ENCODE measurements around the gene PI4KA. TPM values are rescaled to one million over a fixed set of nuclear protein-coding genes. Genes with fewer than 3 reads are reported as not detected.

The PI4KA gene
- polyA plus RNA-seq, 1 donor from 2014 or later, result 42.2 TPM

DNA sequence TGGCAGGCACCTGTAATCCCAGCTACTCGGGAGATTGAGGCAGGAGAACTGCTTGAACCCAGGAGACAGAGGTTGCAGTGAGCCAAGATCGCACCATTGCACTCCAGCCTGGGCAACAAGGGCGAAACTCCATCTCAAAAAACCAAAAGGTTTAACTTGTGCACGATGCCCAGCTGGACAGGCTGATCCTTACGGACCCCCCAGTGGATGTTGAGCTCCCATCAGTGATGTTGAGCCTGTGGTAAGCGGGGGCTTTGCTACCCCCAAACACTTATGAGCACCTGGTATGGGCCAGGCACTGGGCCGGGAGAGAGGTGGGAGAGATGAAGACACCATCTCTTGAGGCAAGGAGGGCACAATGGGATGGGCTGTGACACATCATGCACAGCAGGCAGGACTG is 92.1 kb downstream of the PI4KA start:
- H2AFZ ChIP-seq (ENCODE audit: low read depth, low read length), result no peak overlapping the region
- H3K9ac ChIP-seq (ENCODE audit: low read length), result no peak overlapping the region
- TF ChIP-seq EZH2 (IDR thresholded peaks at IDR 0.05; ENCODE audit: borderline replicate concordance, insufficient read depth, low read length, poor library complexity, severe bottlenecking) (no peak), SMC3 (conservative IDR thresholded peaks at IDR 0.05; ENCODE audit: poor library complexity) (no peak), MXI1 (conservative IDR thresholded peaks at IDR 0.05; ENCODE audit: poor library complexity, severe bottlenecking) (no peak), RAD21 (conservative IDR thresholded peaks at IDR 0.05) (no peak), POLR2AphosphoS5 (IDR thresholded peaks at IDR 0.05) (no peak), EP300 (conservative IDR thresholded peaks at IDR 0.05; ENCODE audit: poor library complexity, severe bottlenecking) (no peak), TAF1 (IDR thresholded peaks at IDR 0.05; ENCODE audit: low read depth) (no peak)
- TF ChIP-seq, protein P1, sequence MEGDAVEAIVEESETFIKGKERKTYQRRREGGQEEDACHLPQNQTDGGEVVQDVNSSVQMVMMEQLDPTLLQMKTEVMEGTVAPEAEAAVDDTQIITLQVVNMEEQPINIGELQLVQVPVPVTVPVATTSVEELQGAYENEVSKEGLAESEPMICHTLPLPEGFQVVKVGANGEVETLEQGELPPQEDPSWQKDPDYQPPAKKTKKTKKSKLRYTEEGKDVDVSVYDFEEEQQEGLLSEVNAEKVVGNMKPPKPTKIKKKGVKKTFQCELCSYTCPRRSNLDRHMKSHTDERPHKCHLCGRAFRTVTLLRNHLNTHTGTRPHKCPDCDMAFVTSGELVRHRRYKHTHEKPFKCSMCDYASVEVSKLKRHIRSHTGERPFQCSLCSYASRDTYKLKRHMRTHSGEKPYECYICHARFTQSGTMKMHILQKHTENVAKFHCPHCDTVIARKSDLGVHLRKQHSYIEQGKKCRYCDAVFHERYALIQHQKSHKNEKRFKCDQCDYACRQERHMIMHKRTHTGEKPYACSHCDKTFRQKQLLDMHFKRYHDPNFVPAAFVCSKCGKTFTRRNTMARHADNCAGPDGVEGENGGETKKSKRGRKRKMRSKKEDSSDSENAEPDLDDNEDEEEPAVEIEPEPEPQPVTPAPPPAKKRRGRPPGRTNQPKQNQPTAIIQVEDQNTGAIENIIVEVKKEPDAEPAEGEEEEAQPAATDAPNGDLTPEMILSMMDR (IDR thresholded peaks at IDR 0.05; ENCODE audit: poor library complexity, severe bottlenecking), result no peak
- TF ChIP-seq, protein P2, sequence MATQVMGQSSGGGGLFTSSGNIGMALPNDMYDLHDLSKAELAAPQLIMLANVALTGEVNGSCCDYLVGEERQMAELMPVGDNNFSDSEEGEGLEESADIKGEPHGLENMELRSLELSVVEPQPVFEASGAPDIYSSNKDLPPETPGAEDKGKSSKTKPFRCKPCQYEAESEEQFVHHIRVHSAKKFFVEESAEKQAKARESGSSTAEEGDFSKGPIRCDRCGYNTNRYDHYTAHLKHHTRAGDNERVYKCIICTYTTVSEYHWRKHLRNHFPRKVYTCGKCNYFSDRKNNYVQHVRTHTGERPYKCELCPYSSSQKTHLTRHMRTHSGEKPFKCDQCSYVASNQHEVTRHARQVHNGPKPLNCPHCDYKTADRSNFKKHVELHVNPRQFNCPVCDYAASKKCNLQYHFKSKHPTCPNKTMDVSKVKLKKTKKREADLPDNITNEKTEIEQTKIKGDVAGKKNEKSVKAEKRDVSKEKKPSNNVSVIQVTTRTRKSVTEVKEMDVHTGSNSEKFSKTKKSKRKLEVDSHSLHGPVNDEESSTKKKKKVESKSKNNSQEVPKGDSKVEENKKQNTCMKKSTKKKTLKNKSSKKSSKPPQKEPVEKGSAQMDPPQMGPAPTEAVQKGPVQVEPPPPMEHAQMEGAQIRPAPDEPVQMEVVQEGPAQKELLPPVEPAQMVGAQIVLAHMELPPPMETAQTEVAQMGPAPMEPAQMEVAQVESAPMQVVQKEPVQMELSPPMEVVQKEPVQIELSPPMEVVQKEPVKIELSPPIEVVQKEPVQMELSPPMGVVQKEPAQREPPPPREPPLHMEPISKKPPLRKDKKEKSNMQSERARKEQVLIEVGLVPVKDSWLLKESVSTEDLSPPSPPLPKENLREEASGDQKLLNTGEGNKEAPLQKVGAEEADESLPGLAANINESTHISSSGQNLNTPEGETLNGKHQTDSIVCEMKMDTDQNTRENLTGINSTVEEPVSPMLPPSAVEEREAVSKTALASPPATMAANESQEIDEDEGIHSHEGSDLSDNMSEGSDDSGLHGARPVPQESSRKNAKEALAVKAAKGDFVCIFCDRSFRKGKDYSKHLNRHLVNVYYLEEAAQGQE (IDR thresholded peaks at IDR 0.05; ENCODE audit: borderline replicate concordance), result no peak
- no peak overlapping the region for H3K4me2 ChIP-seq (ENCODE audit: low read length)
- no peak overlapping the region for H3K4me3 ChIP-seq (ENCODE audit: low read length)
- no peaks in the 10 kb centered on the region for H4K20me1 ChIP-seq (ENCODE audit: insufficient read depth)
- no peaks in the 10 kb centered on the region for H3K9me3 ChIP-seq (ENCODE audit: low read length)
- no peaks in the 10 kb centered on the region for H3K79me2 ChIP-seq (replicated peaks; ENCODE audit: insufficient read depth, low read length)
- peaks cover 6% of the 10 kb centered on the region for H3K36me3 ChIP-seq (ENCODE audit: insufficient read depth, low read length)
- no peaks in the 10 kb centered on the region for H3K27me3 ChIP-seq (ENCODE audit: insufficient read depth, low read depth, low read length)
- H3F3A ChIP-seq (ENCODE audit: insufficient read depth, low read length, poor library complexity, severe bottlenecking), result no peaks in the 10 kb centered on the region
- no peak overlapping the region for H3K27ac ChIP-seq (ENCODE audit: low read length)
- H3K9me2 ChIP-seq (ENCODE audit: insufficient read depth, low read length), result no peaks in the 10 kb centered on the region

DNA sequence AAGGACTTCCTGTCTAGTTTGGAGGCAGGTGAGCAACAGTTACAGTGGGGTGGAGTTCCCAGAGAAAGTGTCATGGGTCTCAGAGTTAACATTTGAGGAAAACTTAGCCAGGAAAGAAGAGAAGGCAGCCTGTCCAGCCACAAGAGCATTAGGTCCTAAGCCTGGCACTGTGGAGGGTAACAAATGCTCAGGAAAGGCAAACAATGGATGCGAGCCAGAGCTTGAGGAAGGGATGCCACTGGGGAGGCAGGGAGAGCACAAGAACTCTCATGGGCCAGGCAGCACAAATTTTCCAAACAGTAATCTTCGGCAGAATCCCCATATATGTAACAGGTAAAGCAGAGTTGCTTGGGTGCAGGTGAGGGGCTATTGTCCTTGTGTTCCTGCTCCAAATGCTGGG is 92.7 kb downstream of the PI4KA start:
- Histone ChIP-seq H3K4me3 (ENCODE audit: low read length) (no peak overlapping the region), H3K4me2 (ENCODE audit: low read length) (no peak overlapping the region), H3K9me3 (ENCODE audit: low read length) (no peaks in the 10 kb centered on the region), H3K36me3 (ENCODE audit: insufficient read depth, low read length) (peaks cover 9% of the 10 kb centered on the region), H3K27me3 (ENCODE audit: insufficient read depth, low read depth, low read length) (no peaks in the 10 kb centered on the region), H3F3A (ENCODE audit: insufficient read depth, low read length, poor library complexity, severe bottlenecking) (no peaks in the 10 kb centered on the region), H3K9ac (ENCODE audit: low read length) (no peak overlapping the region), H4K20me1 (ENCODE audit: insufficient read depth) (no peaks in the 10 kb centered on the region), H3K9me2 (ENCODE audit: insufficient read depth, low read length) (no peaks in the 10 kb centered on the region), H3K27ac (ENCODE audit: low read length) (no peak overlapping the region), H3K79me2 (replicated peaks; ENCODE audit: insufficient read depth, low read length) (no peaks in the 10 kb centered on the region), H2AFZ (ENCODE audit: low read depth, low read length) (no peak overlapping the region)
- TF ChIP-seq, protein P1 (IDR thresholded peaks at IDR 0.05; ENCODE audit: poor library complexity, severe bottlenecking), result no peak
